Stomach (tissue), 9 donors: Measurements from ENCODE around the gene VASP. TPM values are rescaled to one million over a fixed set of nuclear protein-coding genes. Genes with fewer than 3 reads are reported as not detected.
A peak's percentile ranks its signal among the peaks of the same experiment; 100 is the strongest.

Experiments
- DNase-seq, 2 donors: peaks; one replicate each; pipeline versions ENCODE4 v3.0.0 to v3.0.0-alpha.2; 2013 to 2019
- H3K27ac ChIP-seq, 5 donors: fragments of 200-600 bp in 4 of 5; sonication (generic) in 4 of 5; one replicate each; pipeline ENCODE4 v1.5.1; 2013 to 2019; ENCODE audit warnings: mild to moderate bottlenecking in 1 of 5, moderate library complexity in 1 of 5
- H3K27me3 ChIP-seq, 3 donors: fragments of 200-600 bp; sonication (generic); one replicate each; pipeline ENCODE4 v1.5.1; 2017 to 2019; ENCODE audit warnings: mixed run types in 1 of 3
- H3K36me3 ChIP-seq, 4 donors: fragments of 200-600 bp; sonication (generic); 1 replicate in 3 of 4; 2 replicates in 1 of 4; pipeline ENCODE4 v1.5.1; 2016 to 2019
- H3K4me1 ChIP-seq, 4 donors: fragments of 200-600 bp; sonication (generic); one replicate each; pipeline ENCODE4 v1.5.1; 2016 to 2019
- H3K4me3 ChIP-seq, 4 donors: fragments of 200-600 bp; sonication (generic) in 3 of 4; one replicate each; pipeline ENCODE4 v1.5.1; 2016 to 2019; ENCODE audit warnings: mild to moderate bottlenecking in 1 of 4
- H3K9me3 ChIP-seq, 4 donors: fragments of 200-600 bp; sonication (generic); one replicate each; pipeline ENCODE4 v1.5.1; 2016 to 2019
- CTCF ChIP-seq, 7 experiments: fragments of 450-650 bp in 4 of 7; fragments of 200-600 bp in 3 of 7; sonication (generic) in 3 of 7; IDR thresholded peaks; one replicate each; pipeline ENCODE4 v1.5.1; 2016 to 2019; ENCODE audit warnings: antibody characterized with exemption in 7 of 7, control low read depth in 2 of 7, mild to moderate bottlenecking in 1 of 7
- EP300 ChIP-seq: sonication (generic); formaldehyde crosslinking; IDR thresholded peaks from one replicate; pipeline ENCODE4 v1.6.1; 2017; ENCODE audit warnings: antibody characterized with exemption
- POLR2A ChIP-seq, 4 donors: fragments of 450-650 bp; IDR thresholded peaks; one replicate each; pipeline ENCODE4 v1.6.1; 2016; ENCODE audit warnings: antibody characterized with exemption in 4 of 4, control low read depth in 2 of 4, mild to moderate bottlenecking in 1 of 4, moderate library complexity in 1 of 4
- POLR2AphosphoS5 ChIP-seq, 3 donors: sonication (generic); formaldehyde crosslinking; IDR thresholded peaks; one replicate each; pipeline ENCODE4 v1.6.1; 2016; ENCODE audit warnings: antibody characterized with exemption in 3 of 3
- WGBS, 5 donors: extraction: QIAGEN DNeasy Blood & Tissue Kit in 3 of 5; methylation state at CpG; one replicate each; pipeline versions ENCODE4 v1.1.5 to v1.1.7; 2013 to 2018; 5-methylcytosine and 5-hydroxymethylcytosine counted together
- intact Hi-C: fragments of 100-400 bp; cut with DNase I; formaldehyde crosslinking; loops from one replicate; pipeline ENCODE4 v1.15.1; 2023; ENCODE audit warnings: low total_unique reads
- polyA plus RNA-seq, 3 donors: library from polyadenylated mRNA; stranded (reverse); fragments of 200-250 nt; gene quantifications; one replicate each; pipeline ENCODE4 v1.2.3, GENCODE V29; 2013
- total RNA-seq, 5 donors: library from RNA; depleted of rRNA; stranded (reverse); fragments of >200 nt; gene quantifications; one replicate each; pipeline versions ENCODE4 v1.1.0 to v1.2.3, GENCODE V29; 2014 to 2016
- donor health status: healthy with polysubstance abuse.
- donor health status: Bipolar disorder and iron deficiency.
- donor health status: healthy.

VASP gene
- total and polyA plus RNA-seq, 8 donors, result 48.4 to 280 (median 97.5) TPM

- intact Hi-C loops, result no loop called here
- no peaks in the 10 kb centered on the region for H3K36me3 ChIP-seq
- WGBS, 5 donors, result 62 to 93% (median 75%) methylated on average over 2 of the region's 2 CpGs
- no peak for DNase-seq
- TF ChIP-seq CTCF (IDR thresholded peaks at IDR 0.05), result no peak
- no peak for TF ChIP-seq EP300
- no peak for TF ChIP-seq POLR2A (IDR thresholded peaks at IDR 0.05)
- no peak for TF ChIP-seq POLR2AphosphoS5 (IDR thresholded peaks at IDR 0.05)
- H3K9me3 ChIP-seq, result no peaks in the 10 kb centered on the region
- H3K27ac ChIP-seq, result peak overlapping the region in 1 of 5 donors; percentile 69
- peaks cover 9 to 34% (median 20%) of the 10 kb centered on the region in 4 donors for H3K4me1 ChIP-seq
- no peaks in the 10 kb centered on the region for H3K27me3 ChIP-seq
- H3K4me3 ChIP-seq, result no peak overlapping the region
These were observed 60.3 kb downstream of the VASP start for GRCh38 chr19:45567609-45568008.

- peaks cover 4 to 24% (median 17%) of the 10 kb centered on the region in 4 donors for H3K4me1 ChIP-seq
- peak overlapping the region; percentile 24 to 73 (median 67) for H3K27ac ChIP-seq
- no peaks in the 10 kb centered on the region for H3K27me3 ChIP-seq
- peak in 1 of 3 donors; percentile 53 for TF ChIP-seq POLR2AphosphoS5 (IDR thresholded peaks at IDR 0.05)
- no peak for TF ChIP-seq CTCF (IDR thresholded peaks at IDR 0.05)
- TF ChIP-seq POLR2A (IDR thresholded peaks at IDR 0.05), result no peak
- H3K36me3 ChIP-seq, result no peaks in the 10 kb centered on the region
- peak in 1 of 2 donors; percentile 38 for DNase-seq
- no peak overlapping the region for H3K4me3 ChIP-seq
- H3K9me3 ChIP-seq, result no peaks in the 10 kb centered on the region
- intact Hi-C loops, result no loop called here
- 62 to 82% (median 81%) methylated on average over 3 of the region's 3 CpGs for WGBS, 5 donors
These were observed 61.5 kb downstream of the VASP start for GRCh38 chr19:45568732-45569131.

- no peaks in the 10 kb centered on the region for H3K36me3 ChIP-seq
- DNase-seq, result peak; percentile 72 to 76
- H3K27me3 ChIP-seq, result no peaks in the 10 kb centered on the region
- peak overlapping the region in 3 of 5 donors; percentile 47 to 73 (median 69) for H3K27ac ChIP-seq
- 50 to 69% (median 63%) methylated on average over 14 to 15 of the region's 15 CpGs for WGBS, 5 donors
- peak in 5 of 7 experiments; percentile 42 to 79 (median 56) for TF ChIP-seq CTCF (IDR thresholded peaks at IDR 0.05)
- TF ChIP-seq POLR2AphosphoS5 (IDR thresholded peaks at IDR 0.05), result no peak
- intact Hi-C loops, result no loop called here
- H3K9me3 ChIP-seq, result no peaks in the 10 kb centered on the region
- no peak overlapping the region for H3K4me3 ChIP-seq
- H3K4me1 ChIP-seq, result peaks cover 10 to 30% (median 19%) of the 10 kb centered on the region in 4 donors
These were observed 62.5 kb downstream of the VASP start for GRCh38 chr19:45569619-45570421.

GRCh38 chr19:45571457-45572220 lies 64.4 kb downstream of the VASP start:
- no peaks in the 10 kb centered on the region for H3K9me3 ChIP-seq
- no peaks in the 10 kb centered on the region for H3K27me3 ChIP-seq
- TF ChIP-seq EP300 (no peak), POLR2A (IDR thresholded peaks at IDR 0.05) (no peak), POLR2AphosphoS5 (IDR thresholded peaks at IDR 0.05) (no peak), CTCF (IDR thresholded peaks at IDR 0.05) (no peak)
- peaks cover 11 to 47% (median 36%) of the 10 kb centered on the region in 4 donors for H3K4me1 ChIP-seq
- WGBS, 5 donors, result 77 to 87% (median 83%) methylated on average over 8 of the region's 8 CpGs
- H3K4me3 ChIP-seq, result no peak overlapping the region
- intact Hi-C loops, result no loop called here
- no peak for DNase-seq
- H3K36me3 ChIP-seq, result no peaks in the 10 kb centered on the region
- no peak overlapping the region for H3K27ac ChIP-seq
